Neural progenitor cell (in vitro differentiated cells): ENCODE results near the gene ARHGAP4.

ENCODE experiments used
- CTCF ChIP-seq: fragments of 200-600 bp; sonication (generic); IDR thresholded peaks from 2 replicates; pipeline ENCODE4 v1.5.1; 2017; ENCODE audit warnings: antibody characterized with exemption, mild to moderate bottlenecking
- EZH2 ChIP-seq: fragments of 200-600 bp; sonication (generic); IDR thresholded peaks from 2 replicates; pipeline ENCODE4 v1.6.1; 2017; ENCODE audit warnings: antibody characterized with exemption, mild to moderate bottlenecking, moderate library complexity
- EZH2phosphoT487 ChIP-seq: fragments of 200-600 bp; sonication (generic); IDR thresholded peaks from 2 replicates; pipeline ENCODE4 v1.6.1; 2017; ENCODE audit warnings: antibody characterized with exemption

- TF ChIP-seq CTCF (no peak), EZH2 (no peak), EZH2phosphoT487 (no peak)
These were observed 40.2 kb upstream of the ARHGAP4 start for GRCh38 chrX:153966283-153966688.
